ENCODE results near the gene CRY2.

Gene CRY2

GRCh38 chr11:45844822-45845578 lies 2.3 kb upstream of the CRY2 start:
- no peak for TF ChIP-seq NFIC (IDR thresholded peaks at IDR 0.05)
- TF ChIP-seq RAD21 (IDR thresholded peaks at IDR 0.05; ENCODE audit: low read depth): no peak
- no peak for TF ChIP-seq CEBPB (IDR thresholded peaks at IDR 0.05)
- no peak for TF ChIP-seq TCF12 (IDR thresholded peaks at IDR 0.05; ENCODE audit: low read depth)
- no peak for TF ChIP-seq MAX (IDR thresholded peaks at IDR 0.05)
- TF ChIP-seq FOXM1 (IDR thresholded peaks at IDR 0.05; ENCODE audit: borderline replicate concordance, low read depth): no peak
- TF ChIP-seq YY1 (IDR thresholded peaks at IDR 0.05; ENCODE audit: low read depth): no peak
- no peak for TF ChIP-seq ZBTB7A (IDR thresholded peaks at IDR 0.05; ENCODE audit: low read depth)
- no peak for TF ChIP-seq EGR1 (IDR thresholded peaks at IDR 0.05)
- no peak for TF ChIP-seq TAF1 (IDR thresholded peaks at IDR 0.05; ENCODE audit: low read depth)

DNA sequence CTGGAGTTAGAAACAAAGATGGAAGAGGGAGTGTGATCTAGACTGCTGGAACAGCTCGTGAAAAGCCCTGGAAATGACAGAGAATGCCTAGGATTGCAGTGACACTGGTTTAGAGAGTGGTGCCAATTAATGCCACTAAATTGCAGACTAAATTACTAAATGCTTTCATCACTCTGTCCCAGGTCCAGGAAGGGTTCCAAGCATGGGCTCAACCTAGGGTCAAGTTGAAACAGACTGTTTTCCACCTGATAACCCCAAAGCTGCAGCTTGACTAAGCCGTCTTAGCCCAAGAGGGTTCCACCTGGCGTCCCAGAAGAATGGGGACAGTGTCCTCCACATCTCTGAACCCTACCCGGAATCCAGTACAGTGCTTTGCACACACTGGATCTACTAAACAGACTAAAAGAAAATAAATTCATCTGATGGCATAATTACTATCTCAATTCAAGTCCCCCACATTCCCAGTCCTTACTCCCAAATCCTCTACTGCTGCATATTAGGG lies 1.1 kb upstream of the CRY2 start:
- TF ChIP-seq ZBTB7A (IDR thresholded peaks at IDR 0.05; ENCODE audit: low read depth) (no peak), TAF1 (IDR thresholded peaks at IDR 0.05; ENCODE audit: low read depth) (no peak), NFIC (IDR thresholded peaks at IDR 0.05) (no peak), EGR1 (IDR thresholded peaks at IDR 0.05) (no peak), CEBPB (IDR thresholded peaks at IDR 0.05) (no peak), REST (IDR thresholded peaks at IDR 0.05; ENCODE audit: low read depth) (no peak), CREB1 (IDR thresholded peaks at IDR 0.05; ENCODE audit: low read depth) (no peak), FOXM1 (IDR thresholded peaks at IDR 0.05; ENCODE audit: borderline replicate concordance, low read depth) (no peak), EP300 (IDR thresholded peaks at IDR 0.05; ENCODE audit: borderline replicate concordance) (no peak), YY1 (IDR thresholded peaks at IDR 0.05; ENCODE audit: low read depth) (no peak), TCF12 (IDR thresholded peaks at IDR 0.05; ENCODE audit: low read depth) (no peak), TEAD4 (IDR thresholded peaks at IDR 0.05) (no peak), MAX (IDR thresholded peaks at IDR 0.05) (no peak), USF1 (IDR thresholded peaks at IDR 0.05) (no peak), RAD21 (IDR thresholded peaks at IDR 0.05; ENCODE audit: low read depth) (no peak)

- TF ChIP-seq ZBTB7A (IDR thresholded peaks at IDR 0.05; ENCODE audit: low read depth) (0 out of 2 replicates have a peak, but pooled peaks have one; percentile 36), MAX (IDR thresholded peaks at IDR 0.05) (no peak)
These were observed 639 bp downstream of the CRY2 start for GRCh38 chr11:45847911-45848316.

DNA sequence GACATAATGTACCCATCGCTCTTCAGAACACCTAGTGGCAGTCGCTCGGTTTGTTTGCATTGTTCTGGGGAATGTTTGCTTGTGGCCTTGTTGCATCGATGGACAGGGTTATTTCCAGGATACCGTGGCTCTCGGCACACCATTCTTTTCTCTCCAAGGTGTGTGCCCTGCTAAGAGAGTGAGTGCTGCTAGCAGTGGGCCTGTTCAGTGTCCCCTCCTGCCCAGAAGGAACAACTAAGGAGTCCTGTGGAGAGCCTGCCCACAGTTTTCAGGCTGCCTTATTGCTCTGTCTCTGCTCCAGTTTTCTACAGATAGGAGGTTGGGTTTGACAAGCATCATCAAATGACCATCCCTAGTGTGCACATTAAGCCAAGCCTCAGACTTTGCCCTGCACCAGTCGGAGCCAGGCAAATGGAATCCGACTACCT lies 1.4 kb downstream of the CRY2 start:
- TF ChIP-seq CREB1 (IDR thresholded peaks at IDR 0.05; ENCODE audit: low read depth): no peak
- no peak for TF ChIP-seq RAD21 (IDR thresholded peaks at IDR 0.05; ENCODE audit: low read depth)
- TF ChIP-seq REST (IDR thresholded peaks at IDR 0.05; ENCODE audit: low read depth): no peak
- no peak for TF ChIP-seq CEBPB (IDR thresholded peaks at IDR 0.05)
- TF ChIP-seq MAX (IDR thresholded peaks at IDR 0.05): no peak
- no peak for TF ChIP-seq USF1 (IDR thresholded peaks at IDR 0.05)
- TF ChIP-seq NFIC (IDR thresholded peaks at IDR 0.05): no peak

GRCh38 chr11:45850446-45850845 lies 3.2 kb downstream of the CRY2 start:
- TF ChIP-seq USF1 (IDR thresholded peaks at IDR 0.05) (no peak), TEAD4 (IDR thresholded peaks at IDR 0.05) (no peak), FOXM1 (IDR thresholded peaks at IDR 0.05; ENCODE audit: borderline replicate concordance, low read depth) (no peak), CEBPB (IDR thresholded peaks at IDR 0.05) (no peak), RAD21 (IDR thresholded peaks at IDR 0.05; ENCODE audit: low read depth) (no peak), NFIC (IDR thresholded peaks at IDR 0.05) (no peak), EP300 (IDR thresholded peaks at IDR 0.05; ENCODE audit: borderline replicate concordance) (no peak), CREB1 (IDR thresholded peaks at IDR 0.05; ENCODE audit: low read depth) (no peak), YY1 (IDR thresholded peaks at IDR 0.05; ENCODE audit: low read depth) (no peak), EGR1 (IDR thresholded peaks at IDR 0.05) (no peak), TAF1 (IDR thresholded peaks at IDR 0.05; ENCODE audit: low read depth) (no peak)
